NCI-H748 treated with DMSO at 0.1 percent for 48 hours (cell line): ENCODE measurements around the gene COBL.
"Not testable (repeated sequence)": the region's sequence is repeated elsewhere in the genome, so short reads cannot be mapped to it uniquely, and the experiment has no call there.

Experiments used
- DNase-seq: peaks from one replicate; lab custom pipeline; 2025; lab: John Stamatoyannopoulos, UW

Gene COBL

DNA sequence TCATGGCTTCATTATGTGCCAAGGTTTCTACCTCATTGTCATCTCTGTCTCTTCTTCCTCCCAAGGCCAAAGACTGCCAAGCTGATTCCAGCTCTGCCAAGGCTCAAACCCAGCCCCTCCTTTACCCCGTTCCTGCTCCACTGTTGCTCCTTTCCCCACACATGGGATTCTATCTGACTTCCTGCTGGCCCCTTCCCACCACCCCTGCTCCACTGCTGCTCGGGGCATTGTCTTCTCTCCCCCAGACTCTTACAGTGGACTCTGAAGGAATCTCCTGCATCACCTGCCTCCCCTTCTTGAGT lies 86.3 kb downstream of the COBL start:
- no peak for DNase-seq

DNA sequence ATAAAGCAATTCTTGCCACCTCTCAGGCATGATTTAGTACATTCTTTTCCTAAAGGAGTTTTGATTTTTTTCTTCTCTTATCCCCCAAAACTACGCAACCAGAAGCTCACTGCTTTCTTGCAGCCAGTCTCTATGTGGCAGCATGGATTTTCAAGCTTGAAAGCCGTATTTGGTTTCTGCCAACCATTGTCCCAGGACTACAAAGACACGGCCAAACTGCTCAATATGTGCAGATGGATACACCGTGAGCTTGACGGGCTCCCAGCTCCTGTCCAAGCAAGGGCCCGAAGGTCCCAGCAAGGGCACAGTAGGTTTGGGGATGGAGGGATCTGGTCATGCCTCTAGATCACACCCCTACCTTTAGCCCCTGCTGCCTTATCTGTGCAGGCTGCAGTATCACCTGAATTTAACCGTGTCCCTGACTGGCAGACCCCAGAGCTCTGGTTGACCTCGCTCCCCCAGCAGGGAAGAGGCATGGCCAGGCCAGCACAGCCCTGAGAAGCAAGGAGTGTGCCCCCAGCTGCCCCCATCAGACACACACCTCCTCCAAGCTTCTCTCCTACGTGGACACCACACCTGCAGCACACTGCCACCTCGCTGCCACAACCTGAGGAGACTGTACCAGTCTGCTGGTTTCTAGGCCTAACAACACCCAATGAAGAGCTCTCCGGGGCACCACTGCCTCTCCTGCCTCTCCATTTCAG lies 86.8 kb downstream of the COBL start:
- no peak for DNase-seq

DNA sequence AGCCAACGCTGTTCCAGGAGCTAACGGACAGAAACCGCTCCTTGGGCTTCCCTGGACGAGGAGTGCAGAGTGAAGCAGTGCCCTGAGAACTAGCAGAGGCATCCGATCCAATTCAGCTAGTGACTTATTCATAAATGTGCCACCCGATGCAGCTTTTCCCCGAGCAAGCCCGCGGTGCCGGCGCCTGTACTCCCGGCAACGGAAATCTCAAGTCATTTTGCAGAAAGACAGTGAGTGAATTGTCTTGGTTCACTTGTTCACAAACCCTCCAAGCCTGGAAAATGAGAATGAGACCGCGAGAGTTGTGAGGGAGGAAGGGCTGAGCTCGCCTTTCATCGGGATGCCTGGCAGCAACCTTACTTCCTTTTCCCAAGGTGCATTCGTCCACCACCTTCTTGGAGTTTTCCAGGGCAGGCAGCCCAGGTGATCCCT lies 87.5 kb downstream of the COBL start:
- no peak for DNase-seq

DNA sequence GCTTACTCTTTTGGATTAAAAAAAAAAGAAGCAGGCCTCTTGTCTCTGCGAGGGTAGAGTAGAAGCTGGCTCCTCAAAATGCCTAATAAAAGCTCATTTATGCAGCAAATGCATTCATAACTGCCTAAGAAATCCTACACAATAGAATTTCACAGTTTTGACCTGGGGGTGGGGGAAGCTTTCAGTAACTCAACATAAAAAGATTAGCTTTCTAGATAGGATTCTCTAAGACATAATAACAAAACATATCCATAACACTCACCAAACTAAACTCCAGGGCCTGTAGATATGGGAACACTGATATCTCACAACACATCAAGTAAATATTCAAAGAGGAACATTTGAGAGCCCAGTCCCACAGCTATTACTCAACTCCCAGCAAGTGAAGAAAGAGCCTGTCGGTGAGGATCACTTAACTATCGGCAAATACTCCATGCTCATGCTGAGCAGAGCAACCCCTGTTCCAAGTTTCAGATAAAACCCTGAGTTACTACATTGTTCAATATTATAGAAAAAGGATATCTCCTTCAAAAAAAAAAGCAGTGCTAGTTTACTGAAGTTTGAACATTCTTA lies 88.1 kb downstream of the COBL start:
- DNase-seq = no peak

DNA sequence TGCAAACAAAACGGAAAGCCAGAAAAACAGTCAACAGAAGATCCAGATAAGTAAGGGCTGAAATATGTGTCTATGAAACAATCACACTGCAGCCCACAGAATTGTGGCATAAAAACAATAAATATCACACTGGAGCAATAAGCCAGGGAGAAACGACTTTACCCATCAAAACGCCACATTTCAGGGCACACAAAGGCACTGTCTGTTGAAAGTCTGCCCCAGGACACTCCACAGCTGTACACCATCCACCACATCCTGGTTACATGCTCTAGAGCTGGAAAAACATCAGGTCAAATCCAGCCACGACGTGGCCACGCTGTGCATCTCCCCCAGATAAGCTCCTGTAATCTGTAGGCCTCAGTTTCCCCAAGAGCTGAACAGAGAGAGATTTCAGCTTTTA lies 88.7 kb downstream of the COBL start:
- DNase-seq = no peak

DNA sequence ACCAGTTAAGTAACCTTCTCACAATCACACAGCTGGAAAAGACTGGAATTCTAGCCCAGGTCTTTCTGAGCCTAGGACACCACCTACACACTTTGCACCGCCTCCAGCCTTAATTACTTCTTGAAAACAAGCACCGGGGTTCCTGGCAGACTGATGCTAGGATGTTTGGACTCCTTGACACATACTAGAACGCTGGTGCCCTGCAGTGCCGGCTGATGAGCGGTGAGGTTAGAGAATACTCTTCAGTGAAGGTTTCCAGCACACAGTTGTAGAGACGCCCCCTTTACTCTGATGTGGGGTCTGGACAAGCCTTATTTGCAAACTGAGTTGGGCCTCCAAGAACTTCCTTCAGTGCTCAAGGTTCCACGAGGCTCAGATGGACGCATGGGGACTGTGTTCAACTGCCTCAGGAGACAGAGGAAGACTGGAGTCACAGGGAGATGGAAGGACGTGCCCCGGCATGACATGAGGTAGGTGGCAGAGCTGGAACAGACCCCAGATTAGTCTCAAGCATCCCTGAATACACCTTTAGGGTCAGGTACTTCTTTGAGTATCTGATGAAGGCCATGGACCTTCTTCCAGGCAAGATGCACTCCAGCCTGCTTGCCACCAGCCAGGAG lies 89.6 kb downstream of the COBL start:
- DNase-seq = no peak

DNA sequence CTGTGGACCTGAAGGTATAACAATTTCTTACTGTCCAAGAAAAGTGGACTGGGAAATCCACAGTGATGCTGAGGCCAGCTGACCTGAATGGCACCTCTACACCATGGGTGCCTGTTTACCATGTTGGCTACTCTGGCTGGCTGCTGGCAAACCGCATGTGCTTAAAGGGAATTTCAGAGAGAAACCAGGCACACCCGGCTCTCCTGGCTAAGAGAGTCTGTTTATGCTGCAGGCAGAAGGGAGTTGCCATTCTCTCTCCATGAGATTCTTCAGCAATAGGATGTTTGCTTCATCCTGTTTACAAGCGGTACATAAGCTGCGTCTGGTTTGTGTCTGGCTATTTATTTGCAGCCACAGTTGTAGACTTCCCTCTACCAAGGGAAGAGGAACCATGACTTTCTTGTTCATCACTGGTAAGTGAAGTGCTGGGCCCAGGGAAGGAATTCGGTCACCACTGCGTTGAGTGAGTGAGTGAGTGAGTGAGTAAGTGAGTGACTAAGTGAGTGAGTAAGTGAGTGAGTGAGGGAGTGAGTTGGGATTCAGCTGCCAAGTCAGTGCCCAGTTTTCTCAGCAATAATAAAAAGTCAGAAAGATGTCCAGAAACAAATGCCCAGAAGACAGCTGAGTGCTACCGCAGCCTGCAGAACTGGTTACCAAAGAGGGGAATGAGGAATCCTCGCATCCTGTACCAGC lies 90.4 kb downstream of the COBL start:
- DNase-seq = no peak

DNA sequence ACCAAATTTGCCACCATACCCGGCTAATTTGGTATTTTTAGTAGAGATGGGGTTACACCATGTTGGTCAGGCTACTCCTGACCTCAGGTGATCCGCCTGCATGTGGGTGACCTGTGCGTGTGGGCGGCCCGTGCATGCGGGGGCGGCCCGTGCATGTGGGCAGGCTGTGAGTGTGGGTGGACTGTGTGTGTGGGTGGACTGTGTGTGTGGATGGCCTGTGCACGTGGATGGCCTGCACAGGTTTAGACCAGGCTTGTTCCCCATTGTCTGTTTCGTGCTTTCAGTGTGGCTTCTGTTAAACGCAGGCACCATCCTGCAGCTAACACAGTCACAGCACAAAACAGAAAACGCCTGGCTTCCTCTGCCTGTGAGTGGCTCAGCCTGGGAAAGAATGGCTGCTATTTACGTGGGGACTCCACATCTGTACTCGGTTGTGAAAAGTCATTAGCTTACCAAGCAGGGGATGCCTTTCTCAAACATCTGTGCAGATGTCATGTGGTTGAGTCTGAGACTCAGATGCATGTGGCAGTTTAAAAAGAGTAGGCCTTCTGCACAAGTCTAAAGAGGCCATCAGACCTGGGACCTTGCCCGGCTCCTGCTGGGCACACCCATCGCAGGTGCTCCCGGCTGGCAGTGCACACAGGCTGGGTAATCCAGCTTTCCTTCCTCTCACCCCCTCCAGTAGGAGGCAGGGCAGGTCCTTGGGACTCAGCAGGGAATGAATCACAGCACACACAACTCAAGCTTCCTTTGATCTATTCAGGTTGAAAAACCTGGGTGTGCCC lies 91.6 kb downstream of the COBL start:
- DNase-seq = peak; percentile 7

DNA sequence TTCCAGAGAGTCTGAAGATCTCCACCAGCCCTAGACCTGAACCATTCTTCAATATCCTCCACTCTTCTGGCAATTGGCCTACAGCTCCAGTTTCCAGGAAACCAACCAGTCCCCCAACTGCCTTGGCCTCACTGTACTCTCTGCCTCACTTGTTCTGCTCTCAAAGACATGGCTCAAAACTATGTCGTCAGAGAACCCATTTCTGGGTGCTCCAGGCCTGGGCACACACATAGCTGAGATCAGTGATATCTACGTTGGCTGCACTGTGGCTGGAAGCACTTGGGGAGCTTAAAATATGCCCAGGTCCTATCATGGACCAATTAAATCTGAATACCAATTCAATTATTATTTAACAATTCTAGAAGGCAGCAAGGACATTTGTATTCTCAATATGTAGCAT lies 93.1 kb downstream of the COBL start:
- no peak for DNase-seq

DNA sequence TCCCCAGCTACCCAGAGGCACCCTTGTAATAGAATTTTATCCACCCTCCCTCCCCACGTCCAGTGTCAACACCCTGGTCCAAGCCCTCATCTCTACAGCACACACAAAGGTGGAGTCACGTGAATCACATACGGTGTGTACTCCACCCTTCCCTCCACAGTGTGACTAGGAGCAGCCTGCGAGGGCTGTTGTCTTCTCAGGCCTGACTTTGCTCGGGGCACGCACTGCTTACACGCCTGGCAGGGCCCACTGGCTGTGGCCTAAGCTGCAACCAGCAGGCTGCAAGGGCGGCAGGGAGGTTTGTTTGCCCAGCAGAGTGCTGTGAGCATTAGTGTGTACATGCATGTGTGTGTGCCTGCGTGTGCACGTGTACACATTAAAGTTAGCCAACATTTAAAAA lies 93.7 kb downstream of the COBL start:
- DNase-seq = no peak

DNA sequence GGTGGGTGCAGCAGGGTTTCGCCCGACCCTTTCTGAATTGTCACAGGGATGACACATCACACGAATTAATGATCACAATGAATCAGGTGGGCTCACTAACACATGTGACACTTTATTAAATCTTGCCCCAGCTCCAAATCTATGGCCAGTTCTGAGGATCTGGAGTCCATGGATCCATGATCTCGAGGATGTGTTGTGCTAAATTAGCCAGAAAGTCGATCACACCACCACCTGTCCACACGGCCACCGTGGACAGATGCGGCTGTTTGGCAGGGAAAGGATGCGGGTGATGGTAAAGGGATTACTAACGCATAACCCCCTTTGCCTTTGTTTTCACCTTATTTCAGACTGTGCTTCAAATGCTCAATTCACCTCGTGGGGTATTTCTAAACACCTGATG lies 96.4 kb downstream of the COBL start:
- DNase-seq = no peak

DNA sequence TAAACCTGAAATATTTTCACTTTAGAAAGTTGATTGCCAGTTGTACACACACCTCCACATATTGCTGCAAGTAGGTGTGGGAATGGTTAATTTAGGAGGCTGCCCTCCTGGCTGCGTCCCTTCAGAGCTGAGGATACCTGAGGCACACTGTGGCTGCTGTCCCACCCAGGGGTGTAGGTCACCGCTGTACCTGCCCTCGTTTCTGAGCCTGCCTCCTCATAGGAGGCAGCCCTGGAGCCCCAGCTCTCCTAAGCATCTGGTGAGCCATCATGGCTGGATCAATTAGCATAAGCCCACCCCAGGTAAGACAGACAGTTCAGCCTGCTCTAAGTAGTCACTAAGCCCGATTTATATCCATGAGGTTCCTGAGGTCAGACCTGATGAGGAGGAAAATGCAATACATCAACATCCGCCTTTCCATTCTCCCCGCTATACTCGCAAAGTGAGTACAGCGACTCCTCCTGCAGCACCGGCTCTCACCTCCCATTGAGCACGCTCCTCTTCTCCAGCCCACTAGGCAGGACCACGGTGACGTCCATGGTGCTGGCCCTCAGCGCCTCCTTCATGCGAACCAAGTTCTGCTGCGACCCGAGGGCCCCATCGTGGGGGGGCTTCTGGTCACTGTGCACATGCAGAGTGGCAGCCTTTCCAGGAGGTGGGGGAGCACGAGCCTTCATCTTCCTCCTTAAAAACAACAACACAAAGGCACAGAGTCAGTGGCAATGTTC lies 97.2 kb downstream of the COBL start:
- DNase-seq = no peak

DNA sequence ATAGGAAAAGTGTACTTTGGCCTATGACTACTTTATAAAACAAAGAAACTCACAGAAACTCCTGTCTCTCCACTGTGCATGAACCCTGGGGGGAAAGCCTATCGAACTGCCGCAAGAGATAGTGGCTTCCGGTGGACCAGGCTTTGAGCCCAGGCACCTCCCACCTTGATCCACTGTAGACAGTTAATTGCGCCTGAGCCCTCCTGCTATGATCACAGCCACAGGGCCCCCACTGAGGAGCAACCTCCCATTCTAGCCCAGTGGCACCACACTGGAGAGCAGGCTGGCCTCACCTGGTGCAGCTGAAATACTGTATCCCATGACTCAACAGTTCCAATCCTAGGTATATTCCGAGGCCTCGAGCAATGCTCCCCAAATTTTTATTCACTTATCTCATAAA lies 98.8 kb downstream of the COBL start:
- DNase-seq = no peak

DNA sequence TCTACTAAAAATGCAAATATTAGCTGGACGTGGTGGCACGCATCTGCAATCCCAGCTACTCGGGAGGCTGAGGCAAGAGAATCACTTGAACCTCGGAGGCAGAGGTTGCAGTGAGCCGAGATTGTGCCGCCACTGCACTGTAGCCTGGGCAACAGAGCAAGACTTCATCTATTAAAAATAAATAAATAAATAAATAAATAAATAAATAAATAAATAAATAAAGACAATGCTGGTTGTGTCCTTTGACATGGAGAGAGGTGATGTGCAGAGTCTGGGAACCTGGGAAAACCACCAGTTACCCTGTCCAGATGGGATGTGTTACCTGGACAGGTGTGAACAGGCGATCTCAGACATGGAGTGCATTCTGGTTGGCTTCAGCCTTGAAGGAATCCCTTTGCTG lies 102.5 kb downstream of the COBL start:
- no peak for DNase-seq

DNA sequence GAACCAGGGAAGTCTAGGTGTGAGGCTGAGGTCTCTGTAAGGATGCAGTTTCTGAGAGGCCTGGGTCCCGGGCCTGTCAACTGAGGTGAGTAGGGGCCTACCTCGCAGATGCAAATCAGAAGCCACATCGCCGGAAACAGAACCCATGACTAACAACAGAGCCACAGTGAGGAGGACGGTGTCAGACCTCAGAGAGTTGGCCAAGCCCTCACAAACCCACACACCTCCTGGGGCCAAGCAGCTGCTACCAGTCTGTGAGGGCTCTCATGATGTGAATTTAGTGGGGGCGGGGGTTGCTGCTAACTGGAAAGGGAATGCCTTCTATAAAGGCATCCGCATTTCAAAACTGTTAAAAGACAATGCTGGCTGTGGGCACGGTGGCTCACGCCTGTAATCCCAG lies 103.0 kb downstream of the COBL start:
- DNase-seq = no peak

DNA sequence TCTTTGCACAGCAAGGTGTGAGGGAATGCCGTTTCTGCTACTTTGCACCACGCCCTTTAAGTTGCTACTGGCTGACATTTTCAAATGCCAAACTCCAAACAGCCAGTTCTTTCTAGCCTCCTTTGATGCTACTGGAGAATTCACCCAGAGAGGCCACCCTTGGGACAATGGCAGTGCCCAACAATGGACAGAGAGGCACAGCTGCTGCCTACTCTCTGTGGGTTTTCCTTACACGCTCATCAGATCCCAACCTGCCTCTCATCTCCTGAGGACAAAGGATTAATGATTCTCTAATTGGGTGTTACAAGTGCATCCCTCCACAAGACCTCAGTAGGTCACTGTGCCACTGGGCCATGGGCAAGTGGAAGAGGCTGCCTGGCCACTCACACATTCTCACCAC lies 105.8 kb downstream of the COBL start:
- DNase-seq = no peak

DNA sequence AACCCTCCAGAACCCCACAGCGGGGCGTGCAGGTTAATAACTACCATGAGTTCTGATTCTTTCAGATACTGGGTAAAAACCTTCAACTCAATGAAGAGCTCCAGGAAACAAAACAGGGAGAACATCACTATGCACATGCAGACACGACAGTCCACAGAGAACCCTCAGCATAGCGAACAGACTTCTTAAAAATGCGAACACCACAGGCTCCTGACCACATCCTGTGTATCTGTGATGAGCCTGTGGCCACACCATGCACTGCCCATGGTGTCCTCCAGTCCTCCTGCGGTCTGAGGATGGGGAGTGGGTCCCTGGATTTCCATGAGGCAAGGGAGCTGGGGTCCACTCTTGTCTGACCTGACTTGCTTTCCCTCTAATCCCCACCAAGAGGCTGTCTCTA lies 107.2 kb downstream of the COBL start:
- no peak for DNase-seq

DNA sequence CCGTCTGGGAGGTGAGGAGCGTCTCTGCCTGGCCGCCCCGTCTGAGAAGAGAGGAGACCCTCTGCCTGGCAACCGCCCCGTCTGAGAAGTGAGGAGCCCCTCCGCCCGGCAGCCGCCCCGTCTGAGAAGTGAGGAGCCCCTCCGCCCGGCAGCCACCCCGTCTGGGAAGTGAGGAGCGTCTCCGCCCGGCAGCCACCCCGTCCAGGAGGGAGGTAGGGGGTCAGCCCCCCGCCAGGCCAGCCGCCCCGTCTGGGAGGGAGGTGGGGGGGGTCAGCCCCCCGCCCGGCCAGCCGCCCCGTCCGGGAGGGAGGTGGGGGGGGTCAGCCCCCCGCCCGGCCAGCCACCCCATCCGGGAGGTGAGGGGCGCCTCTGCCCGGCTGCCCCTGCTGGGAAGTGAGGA lies 108.5 kb downstream of the COBL start:
- DNase-seq = not testable (repeated sequence)

DNA sequence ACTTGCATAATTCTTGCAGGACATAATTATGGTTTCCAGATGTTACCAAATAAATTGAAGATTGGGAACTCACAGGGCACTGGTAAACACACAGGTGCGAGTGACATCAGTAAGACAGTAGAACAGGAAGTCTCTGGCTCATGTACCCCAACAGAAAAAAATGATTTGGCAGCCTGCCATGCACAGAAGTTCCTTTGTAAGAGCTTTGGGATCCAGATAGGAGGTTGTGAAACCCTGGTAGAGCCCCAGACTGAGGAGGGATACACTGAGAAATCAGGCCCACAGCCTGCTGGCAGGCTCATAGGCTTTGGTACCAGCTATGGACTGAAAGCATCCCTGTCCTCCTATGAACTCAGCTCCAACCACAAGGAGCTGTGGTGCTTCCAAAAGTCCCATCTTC lies 118.0 kb downstream of the COBL start:
- DNase-seq = no peak

DNA sequence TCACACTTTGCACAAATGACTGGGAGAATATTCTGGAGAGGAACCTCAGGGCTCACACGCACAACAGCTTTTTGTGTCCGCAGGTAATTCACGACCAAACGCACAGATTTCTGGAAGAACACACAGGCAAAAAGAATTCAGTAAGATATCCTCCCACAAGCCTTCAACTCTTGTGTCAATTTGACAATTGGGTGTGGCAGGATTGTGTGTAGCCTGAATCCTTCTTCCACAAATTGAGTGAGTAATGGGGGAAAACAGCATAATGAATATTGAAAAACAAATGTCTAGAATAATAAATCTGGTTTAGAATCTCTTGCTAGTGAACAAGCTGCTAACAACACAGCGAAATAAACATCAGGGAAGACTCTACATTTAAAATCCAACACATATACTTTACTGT lies 125.6 kb downstream of the COBL start:
- no peak for DNase-seq

DNA sequence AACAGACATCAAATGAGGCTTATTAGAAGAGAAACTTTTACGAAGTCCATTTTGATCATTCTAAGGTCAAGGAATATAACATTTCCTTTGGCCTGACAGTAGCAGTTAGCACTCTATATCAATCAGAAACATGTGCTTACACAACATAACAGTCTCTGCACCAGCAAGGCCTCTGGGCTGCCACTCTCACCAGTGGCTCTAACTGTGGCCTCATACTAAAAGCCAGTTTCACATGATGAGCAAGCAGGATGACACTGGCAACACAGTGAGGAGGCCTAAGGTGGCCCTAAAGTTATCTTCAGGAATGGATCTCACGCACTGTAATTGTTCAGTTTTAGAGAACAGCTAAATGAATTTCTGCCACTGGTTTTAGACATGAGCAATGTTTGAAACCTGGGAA lies 126.8 kb downstream of the COBL start:
- no peak for DNase-seq

DNA sequence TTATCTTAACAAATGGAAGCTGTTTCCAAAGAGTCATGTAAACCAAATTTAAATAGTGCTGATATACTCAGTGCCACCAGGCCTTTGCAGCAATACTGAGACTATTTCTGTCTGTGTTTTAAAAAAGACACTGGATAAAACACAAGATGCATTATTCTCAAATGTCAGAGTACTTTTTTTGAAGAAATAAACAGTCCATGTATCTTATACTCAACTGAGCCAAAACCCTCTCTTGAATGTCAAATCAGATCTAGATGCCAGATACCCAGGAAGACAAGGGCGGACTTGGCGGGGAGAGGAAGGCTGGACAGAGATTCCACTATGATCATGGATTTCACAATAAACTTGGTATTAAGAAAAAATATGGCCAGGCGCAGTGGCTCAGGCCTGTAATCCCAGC lies 127.6 kb downstream of the COBL start:
- no peak for DNase-seq
